GM23338 (cell line): ENCODE results near the gene EDN1. TPM values are rescaled to one million over a fixed set of nuclear protein-coding genes. Genes with fewer than 3 reads are reported as not detected.

Source experiments
- ATAC-seq: fragments of 200-7000 bp; cut with Tn5 transposase; 3 replicates; pipeline ENCODE4 v1.9.1; 2020
- DNase-seq: peaks from one replicate; pipeline ENCODE4 v3.0.0-alpha.2; 2015; ENCODE audit warnings: low spot score
- H2AFZ ChIP-seq: fragments of 200-600 bp; sonication (generic); 2 replicates; pipeline ENCODE4 v1.8.0; 2016; ENCODE audit warnings: antibody characterized with exemption, mild to moderate bottlenecking, moderate library complexity
- H3F3A ChIP-seq: fragments of 200-600 bp; sonication (generic); replicated peaks from 2 replicates; pipeline ENCODE4 v1.8.0; 2017; ENCODE audit warnings: antibody characterized with exemption, mixed run types, low read depth
- H3K27ac ChIP-seq: fragments of 200-600 bp; sonication (generic); 2 replicates; pipeline ENCODE4 v1.6.1; 2016; ENCODE audit warnings: low read depth
- H3K27me3 ChIP-seq: fragments of 200-600 bp; sonication (generic); 2 replicates; pipeline ENCODE4 v1.8.0; 2016; ENCODE audit warnings: mild to moderate bottlenecking, mixed run types, moderate library complexity; ENCODE audit not compliant: insufficient read depth
- H3K36me3 ChIP-seq: fragments of 200-600 bp; sonication (generic); 2 replicates; pipeline ENCODE4 v1.8.0; 2016; ENCODE audit warnings: mild to moderate bottlenecking; ENCODE audit not compliant: insufficient read depth
- H3K4me1 ChIP-seq: fragments of 200-600 bp; sonication (generic); 2 replicates; pipeline ENCODE4 v1.8.0; 2016; ENCODE audit warnings: mild to moderate bottlenecking, moderate library complexity; ENCODE audit not compliant: insufficient read depth
- H3K4me2 ChIP-seq: fragments of 200-600 bp; sonication (generic); 2 replicates; pipeline ENCODE4 v1.7.1; 2017; ENCODE audit warnings: mixed run types
- H3K4me3 ChIP-seq: fragments of 200-600 bp; sonication (generic); 2 replicates; pipeline ENCODE4 v1.6.1; 2016; ENCODE audit warnings: mixed run types
- H3K79me2 ChIP-seq: fragments of 200-600 bp; sonication (generic); replicated peaks from 2 replicates; pipeline ENCODE4 v1.8.0; 2017; ENCODE audit warnings: mild to moderate bottlenecking; ENCODE audit not compliant: insufficient read depth
- H3K9me2 ChIP-seq: fragments of 200-600 bp; sonication (generic); 2 replicates; pipeline ENCODE4 v1.8.0; 2017; ENCODE audit not compliant: insufficient read depth
- H4K20me1 ChIP-seq: fragments of 200-600 bp; sonication (generic); replicated peaks from 2 replicates; pipeline ENCODE4 v1.8.0; 2017; ENCODE audit warnings: mild to moderate bottlenecking; ENCODE audit not compliant: insufficient read depth
- H3K27ac Mint-ChIP-seq: 2 replicates; pipeline ENCODE4 v1.8.0; 2020; ENCODE audit warnings: inconsistent platforms, mild to moderate bottlenecking, moderate library complexity, mixed read lengths
- H3K27me3 Mint-ChIP-seq: 3 replicates; pipeline ENCODE4 v1.8.0; 2022; ENCODE audit warnings: low read depth, mild to moderate bottlenecking, moderate library complexity, mixed read lengths, inconsistent platforms; ENCODE audit not compliant: insufficient read depth, poor library complexity
- H3K36me3 Mint-ChIP-seq: 3 replicates; pipeline ENCODE4 v1.8.0; 2021; ENCODE audit warnings: low read depth, mild to moderate bottlenecking, inconsistent platforms, moderate library complexity, mixed read lengths
- H3K4me1 Mint-ChIP-seq: 3 replicates; pipeline ENCODE4 v1.8.0; 2020; ENCODE audit warnings: mild to moderate bottlenecking, inconsistent platforms, mixed read lengths
- H3K4me3 Mint-ChIP-seq: 3 replicates; pipeline ENCODE4 v1.8.0; 2021; ENCODE audit warnings: moderate library complexity, mild to moderate bottlenecking, inconsistent platforms, mixed read lengths
- H3K9me3 Mint-ChIP-seq: 3 replicates; pipeline ENCODE4 v1.8.0; 2020; ENCODE audit warnings: moderate library complexity, mild to moderate bottlenecking, inconsistent platforms, mixed read lengths
- CREB1 ChIP-seq: fragments of 250-450 bp; sonication (Bioruptor Pico); IDR thresholded peaks from 2 replicates; pipeline ENCODE4 v1.5.0; 2020; ENCODE audit warnings: low read depth, mild to moderate bottlenecking, moderate library complexity
- EZH2 ChIP-seq: fragments of 200-600 bp; sonication (generic); IDR thresholded peaks from one replicate; pipeline ENCODE4 v1.8.0; 2017; ENCODE audit warnings: antibody characterized with exemption, mild to moderate bottlenecking, low read depth; ENCODE audit not compliant: unreplicated experiment
- EZH2phosphoT487 ChIP-seq: fragments of 200-600 bp; sonication (generic); IDR thresholded peaks from one replicate; pipeline ENCODE4 v1.8.1; 2018; ENCODE audit warnings: antibody characterized with exemption; ENCODE audit not compliant: unreplicated experiment
- JUNB ChIP-seq: IDR thresholded peaks from one replicate; pipeline ENCODE4 v1.6.1; 2016; ENCODE audit warnings: antibody characterized with exemption; ENCODE audit not compliant: unreplicated experiment
- NANOG ChIP-seq: IDR thresholded peaks from 2 replicates; pipeline ENCODE4 v1.6.1; 2016; ENCODE audit warnings: antibody characterized with exemption, borderline replicate concordance
- POLR2AphosphoS5 ChIP-seq: IDR thresholded peaks from 2 replicates; pipeline ENCODE4 v1.6.1; 2016; ENCODE audit warnings: antibody characterized with exemption, low read depth
- STAT1 ChIP-seq: IDR thresholded peaks from one replicate; pipeline ENCODE4 v1.6.1; 2016; ENCODE audit warnings: antibody characterized with exemption; ENCODE audit not compliant: unreplicated experiment
- ZNF114 ChIP-seq: fragments of 250-450 bp; sonication (Bioruptor Pico); IDR thresholded peaks from 2 replicates; pipeline ENCODE4 v1.5.0; 2020; ENCODE audit warnings: mild to moderate bottlenecking, moderate library complexity
- ZNF331 ChIP-seq: fragments of 250-450 bp; sonication (Bioruptor Pico); IDR thresholded peaks from 2 replicates; pipeline ENCODE4 v1.5.0; 2020; ENCODE audit warnings: low read depth, mild to moderate bottlenecking, moderate library complexity
- polyA plus RNA-seq: library from polyadenylated mRNA; unstranded; fragments of >200 nt; fragmentation: Nextera tagmentation; extraction: Ambion mirVana; gene quantifications from 2 replicates; pipeline ENCODE4 v1.2.1, GENCODE V29; 2016
- total RNA-seq: library from RNA; depleted of rRNA; stranded (reverse); fragments of >200 nt; shearing (Covaris generic); gene quantifications from 2 replicates; pipeline ENCODE4 v1.2.3, GENCODE V29; 2014
- TF ChIP-seq, protein P1 (sequence below): fragments of 250-450 bp; sonication (Bioruptor Pico); IDR thresholded peaks from 2 replicates; pipeline ENCODE4 v1.5.0; 2020; ENCODE audit warnings: mild to moderate bottlenecking, moderate library complexity
- TF ChIP-seq, protein P2 (sequence below): IDR thresholded peaks from one replicate; pipeline ENCODE4 v1.6.1; 2018; ENCODE audit warnings: antibody characterized with exemption; ENCODE audit not compliant: unreplicated experiment
- TF ChIP-seq, protein P3 (sequence below): IDR thresholded peaks from 2 replicates; pipeline ENCODE4 v1.6.1; 2016; ENCODE audit warnings: antibody characterized with exemption
- TF ChIP-seq, protein P4 (sequence below), 2 experiments: fragments of 200-600 bp in 1 of 2; sonication (generic) in 1 of 2; conservative IDR thresholded peaks; 2 replicates each; pipeline versions ENCODE4 v1.5.1 to v1.6.1; 2016 to 2017; ENCODE audit warnings: antibody characterized with exemption in 2 of 2, low read depth in 2 of 2, mild to moderate bottlenecking in 2 of 2, moderate library complexity in 1 of 2

EDN1 gene
- total and polyA plus RNA-seq, 2 experiments from 2014 or later = 0.80 to 1.2 TPM

DNA sequence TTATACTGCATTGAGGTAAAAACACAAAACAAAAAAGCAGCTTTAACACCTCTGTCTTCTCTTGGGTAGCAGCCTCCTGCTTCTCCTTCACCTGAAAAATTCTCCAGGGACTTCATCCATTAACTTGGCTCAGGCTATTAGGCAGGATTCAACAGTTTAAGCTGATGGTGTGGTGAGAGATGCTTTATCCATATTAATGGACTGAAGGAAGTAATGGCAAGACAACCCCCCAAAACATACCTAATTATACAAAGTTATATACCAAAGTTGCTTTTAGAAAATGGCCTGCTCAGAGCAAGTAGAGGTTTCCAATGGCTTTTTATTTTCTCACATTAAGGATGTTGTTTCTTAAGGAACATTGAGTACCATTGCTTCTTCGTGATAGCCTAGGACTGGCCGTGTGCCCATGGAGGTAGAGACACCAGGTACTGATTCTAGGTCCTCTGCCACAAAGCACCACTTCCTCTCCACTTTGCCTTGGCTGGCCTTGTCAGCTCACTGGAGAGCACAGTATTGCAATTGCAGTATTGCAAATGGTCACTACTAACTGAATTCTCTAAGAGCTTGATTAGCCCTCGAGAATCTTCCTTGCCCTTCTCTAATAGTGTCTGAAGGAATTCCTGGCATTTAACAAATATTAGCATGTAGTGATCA, 7.3 kb downstream of the EDN1 start:
- Mint-ChIP-seq H3K27ac (no peak overlapping the region), H3K27me3 (peaks cover 5% of the 10 kb centered on the region), H3K9me3 (no peaks in the 10 kb centered on the region; the same call in 2 of the 3 replicates), H3K36me3 (no peaks in the 10 kb centered on the region), H3K4me3 (no peak overlapping the region), H3K4me1 (peaks cover 10% of the 10 kb centered on the region; the same call in 2 of the 3 replicates)
- Histone ChIP-seq H3K4me2 (no peak overlapping the region), H3K9me2 (no peaks in the 10 kb centered on the region), H4K20me1 (no peaks in the 10 kb centered on the region), H3K27ac (no peak overlapping the region), H3K36me3 (no peaks in the 10 kb centered on the region), H3K4me3 (no peak overlapping the region), H3F3A (no peaks in the 10 kb centered on the region), H3K79me2 (no peaks in the 10 kb centered on the region), H3K27me3 (no peaks in the 10 kb centered on the region), H2AFZ (no peak overlapping the region), H3K4me1 (no peaks in the 10 kb centered on the region; the same call in 1 of the 2 replicates)
- no peak for DNase-seq
- ATAC-seq = no peak
- TF ChIP-seq, protein P1, sequence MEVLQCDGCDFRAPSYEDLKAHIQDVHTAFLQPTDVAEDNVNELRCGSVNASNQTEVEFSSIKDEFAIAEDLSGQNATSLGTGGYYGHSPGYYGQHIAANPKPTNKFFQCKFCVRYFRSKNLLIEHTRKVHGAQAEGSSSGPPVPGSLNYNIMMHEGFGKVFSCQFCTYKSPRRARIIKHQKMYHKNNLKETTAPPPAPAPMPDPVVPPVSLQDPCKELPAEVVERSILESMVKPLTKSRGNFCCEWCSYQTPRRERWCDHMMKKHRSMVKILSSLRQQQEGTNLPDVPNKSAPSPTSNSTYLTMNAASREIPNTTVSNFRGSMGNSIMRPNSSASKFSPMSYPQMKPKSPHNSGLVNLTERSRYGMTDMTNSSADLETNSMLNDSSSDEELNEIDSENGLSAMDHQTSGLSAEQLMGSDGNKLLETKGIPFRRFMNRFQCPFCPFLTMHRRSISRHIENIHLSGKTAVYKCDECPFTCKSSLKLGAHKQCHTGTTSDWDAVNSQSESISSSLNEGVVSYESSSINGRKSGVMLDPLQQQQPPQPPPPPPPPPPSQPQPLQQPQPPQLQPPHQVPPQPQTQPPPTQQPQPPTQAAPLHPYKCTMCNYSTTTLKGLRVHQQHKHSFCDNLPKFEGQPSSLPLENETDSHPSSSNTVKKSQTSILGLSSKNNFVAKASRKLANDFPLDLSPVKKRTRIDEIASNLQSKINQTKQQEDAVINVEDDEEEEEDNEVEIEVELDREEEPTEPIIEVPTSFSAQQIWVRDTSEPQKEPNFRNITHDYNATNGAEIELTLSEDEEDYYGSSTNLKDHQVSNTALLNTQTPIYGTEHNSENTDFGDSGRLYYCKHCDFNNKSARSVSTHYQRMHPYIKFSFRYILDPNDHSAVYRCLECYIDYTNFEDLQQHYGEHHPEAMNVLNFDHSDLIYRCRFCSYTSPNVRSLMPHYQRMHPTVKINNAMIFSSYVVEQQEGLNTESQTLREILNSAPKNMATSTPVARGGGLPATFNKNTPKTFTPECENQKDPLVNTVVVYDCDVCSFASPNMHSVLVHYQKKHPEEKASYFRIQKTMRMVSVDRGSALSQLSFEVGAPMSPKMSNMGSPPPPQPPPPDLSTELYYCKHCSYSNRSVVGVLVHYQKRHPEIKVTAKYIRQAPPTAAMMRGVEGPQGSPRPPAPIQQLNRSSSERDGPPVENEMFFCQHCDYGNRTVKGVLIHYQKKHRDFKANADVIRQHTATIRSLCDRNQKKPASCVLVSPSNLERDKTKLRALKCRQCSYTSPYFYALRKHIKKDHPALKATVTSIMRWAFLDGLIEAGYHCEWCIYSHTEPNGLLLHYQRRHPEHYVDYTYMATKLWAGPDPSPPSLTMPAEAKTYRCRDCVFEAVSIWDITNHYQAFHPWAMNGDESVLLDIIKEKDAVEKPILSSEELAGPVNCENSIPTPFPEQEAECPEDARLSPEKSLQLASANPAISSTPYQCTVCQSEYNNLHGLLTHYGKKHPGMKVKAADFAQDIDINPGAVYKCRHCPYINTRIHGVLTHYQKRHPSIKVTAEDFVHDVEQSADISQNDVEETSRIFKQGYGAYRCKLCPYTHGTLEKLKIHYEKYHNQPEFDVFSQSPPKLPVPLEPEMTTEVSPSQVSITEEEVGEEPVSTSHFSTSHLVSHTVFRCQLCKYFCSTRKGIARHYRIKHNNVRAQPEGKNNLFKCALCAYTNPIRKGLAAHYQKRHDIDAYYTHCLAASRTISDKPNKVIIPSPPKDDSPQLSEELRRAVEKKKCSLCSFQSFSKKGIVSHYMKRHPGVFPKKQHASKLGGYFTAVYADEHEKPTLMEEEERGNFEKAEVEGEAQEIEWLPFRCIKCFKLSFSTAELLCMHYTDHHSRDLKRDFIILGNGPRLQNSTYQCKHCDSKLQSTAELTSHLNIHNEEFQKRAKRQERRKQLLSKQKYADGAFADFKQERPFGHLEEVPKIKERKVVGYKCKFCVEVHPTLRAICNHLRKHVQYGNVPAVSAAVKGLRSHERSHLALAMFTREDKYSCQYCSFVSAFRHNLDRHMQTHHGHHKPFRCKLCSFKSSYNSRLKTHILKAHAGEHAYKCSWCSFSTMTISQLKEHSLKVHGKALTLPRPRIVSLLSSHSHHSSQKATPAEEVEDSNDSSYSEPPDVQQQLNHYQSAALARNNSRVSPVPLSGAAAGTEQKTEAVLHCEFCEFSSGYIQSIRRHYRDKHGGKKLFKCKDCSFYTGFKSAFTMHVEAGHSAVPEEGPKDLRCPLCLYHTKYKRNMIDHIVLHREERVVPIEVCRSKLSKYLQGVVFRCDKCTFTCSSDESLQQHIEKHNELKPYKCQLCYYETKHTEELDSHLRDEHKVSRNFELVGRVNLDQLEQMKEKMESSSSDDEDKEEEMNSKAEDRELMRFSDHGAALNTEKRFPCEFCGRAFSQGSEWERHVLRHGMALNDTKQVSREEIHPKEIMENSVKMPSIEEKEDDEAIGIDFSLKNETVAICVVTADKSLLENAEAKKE = no peak
- TF ChIP-seq EZH2phosphoT487 (no peak), ZNF114 (CRISPR knock-in tag) (no peak), CREB1 (no peak), STAT1 (no peak), JUNB (no peak), NANOG (no peak), POLR2AphosphoS5 (no peak), ZNF331 (no peak), EZH2 (no peak)
- TF ChIP-seq, protein P2, sequence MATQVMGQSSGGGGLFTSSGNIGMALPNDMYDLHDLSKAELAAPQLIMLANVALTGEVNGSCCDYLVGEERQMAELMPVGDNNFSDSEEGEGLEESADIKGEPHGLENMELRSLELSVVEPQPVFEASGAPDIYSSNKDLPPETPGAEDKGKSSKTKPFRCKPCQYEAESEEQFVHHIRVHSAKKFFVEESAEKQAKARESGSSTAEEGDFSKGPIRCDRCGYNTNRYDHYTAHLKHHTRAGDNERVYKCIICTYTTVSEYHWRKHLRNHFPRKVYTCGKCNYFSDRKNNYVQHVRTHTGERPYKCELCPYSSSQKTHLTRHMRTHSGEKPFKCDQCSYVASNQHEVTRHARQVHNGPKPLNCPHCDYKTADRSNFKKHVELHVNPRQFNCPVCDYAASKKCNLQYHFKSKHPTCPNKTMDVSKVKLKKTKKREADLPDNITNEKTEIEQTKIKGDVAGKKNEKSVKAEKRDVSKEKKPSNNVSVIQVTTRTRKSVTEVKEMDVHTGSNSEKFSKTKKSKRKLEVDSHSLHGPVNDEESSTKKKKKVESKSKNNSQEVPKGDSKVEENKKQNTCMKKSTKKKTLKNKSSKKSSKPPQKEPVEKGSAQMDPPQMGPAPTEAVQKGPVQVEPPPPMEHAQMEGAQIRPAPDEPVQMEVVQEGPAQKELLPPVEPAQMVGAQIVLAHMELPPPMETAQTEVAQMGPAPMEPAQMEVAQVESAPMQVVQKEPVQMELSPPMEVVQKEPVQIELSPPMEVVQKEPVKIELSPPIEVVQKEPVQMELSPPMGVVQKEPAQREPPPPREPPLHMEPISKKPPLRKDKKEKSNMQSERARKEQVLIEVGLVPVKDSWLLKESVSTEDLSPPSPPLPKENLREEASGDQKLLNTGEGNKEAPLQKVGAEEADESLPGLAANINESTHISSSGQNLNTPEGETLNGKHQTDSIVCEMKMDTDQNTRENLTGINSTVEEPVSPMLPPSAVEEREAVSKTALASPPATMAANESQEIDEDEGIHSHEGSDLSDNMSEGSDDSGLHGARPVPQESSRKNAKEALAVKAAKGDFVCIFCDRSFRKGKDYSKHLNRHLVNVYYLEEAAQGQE = no peak
- TF ChIP-seq, protein P3, sequence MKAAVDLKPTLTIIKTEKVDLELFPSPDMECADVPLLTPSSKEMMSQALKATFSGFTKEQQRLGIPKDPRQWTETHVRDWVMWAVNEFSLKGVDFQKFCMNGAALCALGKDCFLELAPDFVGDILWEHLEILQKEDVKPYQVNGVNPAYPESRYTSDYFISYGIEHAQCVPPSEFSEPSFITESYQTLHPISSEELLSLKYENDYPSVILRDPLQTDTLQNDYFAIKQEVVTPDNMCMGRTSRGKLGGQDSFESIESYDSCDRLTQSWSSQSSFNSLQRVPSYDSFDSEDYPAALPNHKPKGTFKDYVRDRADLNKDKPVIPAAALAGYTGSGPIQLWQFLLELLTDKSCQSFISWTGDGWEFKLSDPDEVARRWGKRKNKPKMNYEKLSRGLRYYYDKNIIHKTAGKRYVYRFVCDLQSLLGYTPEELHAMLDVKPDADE = no peak
- TF ChIP-seq, protein P4, sequence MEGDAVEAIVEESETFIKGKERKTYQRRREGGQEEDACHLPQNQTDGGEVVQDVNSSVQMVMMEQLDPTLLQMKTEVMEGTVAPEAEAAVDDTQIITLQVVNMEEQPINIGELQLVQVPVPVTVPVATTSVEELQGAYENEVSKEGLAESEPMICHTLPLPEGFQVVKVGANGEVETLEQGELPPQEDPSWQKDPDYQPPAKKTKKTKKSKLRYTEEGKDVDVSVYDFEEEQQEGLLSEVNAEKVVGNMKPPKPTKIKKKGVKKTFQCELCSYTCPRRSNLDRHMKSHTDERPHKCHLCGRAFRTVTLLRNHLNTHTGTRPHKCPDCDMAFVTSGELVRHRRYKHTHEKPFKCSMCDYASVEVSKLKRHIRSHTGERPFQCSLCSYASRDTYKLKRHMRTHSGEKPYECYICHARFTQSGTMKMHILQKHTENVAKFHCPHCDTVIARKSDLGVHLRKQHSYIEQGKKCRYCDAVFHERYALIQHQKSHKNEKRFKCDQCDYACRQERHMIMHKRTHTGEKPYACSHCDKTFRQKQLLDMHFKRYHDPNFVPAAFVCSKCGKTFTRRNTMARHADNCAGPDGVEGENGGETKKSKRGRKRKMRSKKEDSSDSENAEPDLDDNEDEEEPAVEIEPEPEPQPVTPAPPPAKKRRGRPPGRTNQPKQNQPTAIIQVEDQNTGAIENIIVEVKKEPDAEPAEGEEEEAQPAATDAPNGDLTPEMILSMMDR (conservative IDR thresholded peaks at IDR 0.05; ENCODE audit: low read depth in 2 of 2) = no peak
